OCI-LY3 (cell line): Measurements from ENCODE around the gene PCSK6.

ENCODE experiments used
- EZH2phosphoT487 ChIP-seq: fragments of 200-600 bp; shearing (Covaris generic); IDR thresholded peaks from 2 replicates; pipeline ENCODE4 v1.6.1; 2018; ENCODE audit warnings: antibody characterized with exemption, mixed run types, low read depth
- TF ChIP-seq, protein P1 (sequence below): fragments of 200-600, 300-600 bp; sonication (generic); IDR thresholded peaks from 2 replicates; pipeline ENCODE4 v1.5.1; 2014; ENCODE audit warnings: antibody characterized with exemption, low read length, low read depth

GRCh38 chr15:101504866-101505609, 15.5 kb upstream of the PCSK6 start:
- TF ChIP-seq, protein P1, sequence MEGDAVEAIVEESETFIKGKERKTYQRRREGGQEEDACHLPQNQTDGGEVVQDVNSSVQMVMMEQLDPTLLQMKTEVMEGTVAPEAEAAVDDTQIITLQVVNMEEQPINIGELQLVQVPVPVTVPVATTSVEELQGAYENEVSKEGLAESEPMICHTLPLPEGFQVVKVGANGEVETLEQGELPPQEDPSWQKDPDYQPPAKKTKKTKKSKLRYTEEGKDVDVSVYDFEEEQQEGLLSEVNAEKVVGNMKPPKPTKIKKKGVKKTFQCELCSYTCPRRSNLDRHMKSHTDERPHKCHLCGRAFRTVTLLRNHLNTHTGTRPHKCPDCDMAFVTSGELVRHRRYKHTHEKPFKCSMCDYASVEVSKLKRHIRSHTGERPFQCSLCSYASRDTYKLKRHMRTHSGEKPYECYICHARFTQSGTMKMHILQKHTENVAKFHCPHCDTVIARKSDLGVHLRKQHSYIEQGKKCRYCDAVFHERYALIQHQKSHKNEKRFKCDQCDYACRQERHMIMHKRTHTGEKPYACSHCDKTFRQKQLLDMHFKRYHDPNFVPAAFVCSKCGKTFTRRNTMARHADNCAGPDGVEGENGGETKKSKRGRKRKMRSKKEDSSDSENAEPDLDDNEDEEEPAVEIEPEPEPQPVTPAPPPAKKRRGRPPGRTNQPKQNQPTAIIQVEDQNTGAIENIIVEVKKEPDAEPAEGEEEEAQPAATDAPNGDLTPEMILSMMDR = no peak
- TF ChIP-seq EZH2phosphoT487 = no peak
